Muscle layer of colon (tissue), 2 donors: Measurements from ENCODE around the gene ARFIP1.

ENCODE experiments used
- H3K27ac ChIP-seq: one replicate; pipeline ENCODE4 v1.7.0; 2013; ENCODE audit warnings: low read depth, mild to moderate bottlenecking, low read length, moderate library complexity
- H3K27me3 ChIP-seq, 2 donors: one replicate each; pipeline ENCODE4 v1.7.0; 2013; ENCODE audit warnings: low read length in 2 of 2, mild to moderate bottlenecking in 2 of 2; ENCODE audit not compliant: insufficient read depth in 2 of 2, control insufficient read depth in 1 of 2
- H3K36me3 ChIP-seq: one replicate; pipeline ENCODE4 v1.7.0; 2013; ENCODE audit warnings: mild to moderate bottlenecking, low read length; ENCODE audit not compliant: insufficient read depth
- H3K4me1 ChIP-seq: one replicate; pipeline ENCODE4 v1.7.0; 2013; ENCODE audit warnings: mild to moderate bottlenecking, low read length; ENCODE audit not compliant: insufficient read depth
- H3K4me3 ChIP-seq, 2 donors: one replicate each; pipeline ENCODE4 v1.7.0; 2013; ENCODE audit warnings: low read length in 2 of 2, low read depth in 1 of 2, mild to moderate bottlenecking in 1 of 2, moderate library complexity in 1 of 2
- H3K9ac ChIP-seq: one replicate; pipeline ENCODE4 v1.7.0; 2013; ENCODE audit warnings: low read length
- H3K9me3 ChIP-seq: one replicate; pipeline ENCODE4 v1.7.0; 2013; ENCODE audit warnings: mild to moderate bottlenecking, low read length
- donor health status: abdominal sarcoma.
- donor health status: Adenocarcinoma of cecum.

Gene ARFIP1

GRCh38 chr4:152943672-152944071, 163.9 kb downstream of the ARFIP1 start:
- Histone ChIP-seq H3K4me3 (no peak overlapping the region), H3K27ac (no peak overlapping the region), H3K36me3 (no peaks in the 10 kb centered on the region), H3K27me3 (peaks cover 6 to 14% of the 10 kb centered on the region in 2 donors), H3K4me1 (no peaks in the 10 kb centered on the region), H3K9ac (no peak overlapping the region), H3K9me3 (no peaks in the 10 kb centered on the region)

GRCh38 chr4:152944666-152945320, 165.0 kb downstream of the ARFIP1 start:
- peaks cover 0 to 3% of the 10 kb centered on the region in 2 donors for H3K27me3 ChIP-seq
- H3K27ac ChIP-seq, result no peak overlapping the region
- H3K9ac ChIP-seq, result no peak overlapping the region
- H3K9me3 ChIP-seq, result no peaks in the 10 kb centered on the region
- H3K4me1 ChIP-seq, result no peaks in the 10 kb centered on the region
- H3K36me3 ChIP-seq, result no peaks in the 10 kb centered on the region
- H3K4me3 ChIP-seq, result no peak overlapping the region

- no peaks in the 10 kb centered on the region for H3K4me1 ChIP-seq
- no peaks in the 10 kb centered on the region for H3K9me3 ChIP-seq
- H3K27me3 ChIP-seq, result no peaks in the 10 kb centered on the region
- no peaks in the 10 kb centered on the region for H3K36me3 ChIP-seq
- no peak overlapping the region for H3K9ac ChIP-seq
- no peak overlapping the region for H3K4me3 ChIP-seq
- H3K27ac ChIP-seq, result no peak overlapping the region
Observed at GRCh38 chr4:152945639-152946038, 165.9 kb downstream of the ARFIP1 start.

DNA sequence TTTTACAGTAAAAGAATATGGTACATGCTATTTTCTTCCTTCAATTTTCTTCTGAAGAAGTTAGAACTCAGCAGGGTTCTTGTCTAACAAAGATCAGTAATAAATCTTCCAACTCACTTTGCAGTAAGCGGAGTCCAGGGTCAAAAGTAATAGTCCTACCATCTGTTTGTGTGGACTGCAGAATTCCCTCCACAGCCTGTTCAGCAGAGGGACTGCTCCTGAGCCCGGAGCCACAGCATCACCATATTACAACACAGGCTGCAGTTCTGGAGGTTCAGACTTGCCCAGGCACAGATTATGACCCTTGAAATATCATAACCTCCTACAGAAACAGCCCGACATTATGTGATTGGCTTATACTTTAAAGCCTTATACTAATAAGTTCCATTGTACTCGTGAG, 166.7 kb downstream of the ARFIP1 start:
- no peaks in the 10 kb centered on the region for H3K4me1 ChIP-seq
- H3K27me3 ChIP-seq, result no peaks in the 10 kb centered on the region
- no peaks in the 10 kb centered on the region for H3K9me3 ChIP-seq
- no peaks in the 10 kb centered on the region for H3K36me3 ChIP-seq
- no peak overlapping the region for H3K4me3 ChIP-seq
- H3K27ac ChIP-seq, result no peak overlapping the region
- H3K9ac ChIP-seq, result no peak overlapping the region

DNA sequence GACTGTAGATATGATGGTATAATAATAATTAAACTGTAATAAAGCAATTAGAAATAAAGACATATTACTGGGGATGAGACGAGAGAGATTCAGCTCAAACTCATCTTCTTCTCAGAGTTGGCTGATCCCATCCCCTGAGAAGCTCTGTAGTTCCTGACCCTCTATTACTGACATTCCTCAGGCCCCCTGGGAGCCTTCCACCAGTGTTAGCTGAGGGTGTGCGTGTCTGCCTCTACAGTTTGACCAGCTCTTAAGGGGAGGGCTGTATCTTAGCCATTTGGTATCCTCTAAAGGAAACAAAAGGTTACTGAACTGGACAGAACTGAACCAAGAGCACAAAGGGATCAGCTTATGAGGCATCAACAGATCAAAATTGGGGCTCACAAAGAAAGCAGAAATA, 167.6 kb downstream of the ARFIP1 start:
- Histone ChIP-seq H3K9me3 (no peaks in the 10 kb centered on the region), H3K4me3 (no peak overlapping the region), H3K4me1 (no peaks in the 10 kb centered on the region), H3K36me3 (no peaks in the 10 kb centered on the region), H3K9ac (no peak overlapping the region), H3K27me3 (no peaks in the 10 kb centered on the region), H3K27ac (no peak overlapping the region)

- Histone ChIP-seq H3K9me3 (no peaks in the 10 kb centered on the region), H3K27me3 (no peaks in the 10 kb centered on the region), H3K9ac (no peak overlapping the region), H3K4me3 (no peak overlapping the region), H3K27ac (no peak overlapping the region), H3K36me3 (no peaks in the 10 kb centered on the region), H3K4me1 (no peaks in the 10 kb centered on the region)
Observed at GRCh38 chr4:152949930-152950329, 170.2 kb downstream of the ARFIP1 start.

GRCh38 chr4:152950402-152951274, 170.9 kb downstream of the ARFIP1 start:
- Histone ChIP-seq H3K4me1 (no peaks in the 10 kb centered on the region), H3K9ac (no peak overlapping the region), H3K27me3 (no peaks in the 10 kb centered on the region), H3K4me3 (no peak overlapping the region), H3K27ac (no peak overlapping the region), H3K9me3 (no peaks in the 10 kb centered on the region), H3K36me3 (no peaks in the 10 kb centered on the region)

- Histone ChIP-seq H3K36me3 (no peaks in the 10 kb centered on the region), H3K4me3 (no peak overlapping the region), H3K4me1 (no peaks in the 10 kb centered on the region), H3K27me3 (no peaks in the 10 kb centered on the region), H3K27ac (no peak overlapping the region), H3K9me3 (no peaks in the 10 kb centered on the region), H3K9ac (no peak overlapping the region)
Observed at GRCh38 chr4:152951348-152951747, 171.6 kb downstream of the ARFIP1 start.

GRCh38 chr4:152953514-152953913, 173.8 kb downstream of the ARFIP1 start:
- Histone ChIP-seq H3K27ac (no peak overlapping the region), H3K36me3 (no peaks in the 10 kb centered on the region), H3K9me3 (no peaks in the 10 kb centered on the region), H3K27me3 (no peaks in the 10 kb centered on the region), H3K4me3 (no peak overlapping the region), H3K9ac (no peak overlapping the region), H3K4me1 (no peaks in the 10 kb centered on the region)

- Histone ChIP-seq H3K27ac (no peak overlapping the region), H3K27me3 (no peaks in the 10 kb centered on the region), H3K9me3 (no peaks in the 10 kb centered on the region), H3K4me3 (no peak overlapping the region), H3K9ac (no peak overlapping the region), H3K36me3 (no peaks in the 10 kb centered on the region), H3K4me1 (no peaks in the 10 kb centered on the region)
Observed at GRCh38 chr4:152954741-152955140, 175.0 kb downstream of the ARFIP1 start.

- Histone ChIP-seq H3K36me3 (no peaks in the 10 kb centered on the region), H3K27ac (no peak overlapping the region), H3K9ac (no peak overlapping the region), H3K4me1 (no peaks in the 10 kb centered on the region), H3K27me3 (no peaks in the 10 kb centered on the region), H3K9me3 (no peaks in the 10 kb centered on the region), H3K4me3 (no peak overlapping the region)
Observed at GRCh38 chr4:152956147-152956546, 176.4 kb downstream of the ARFIP1 start.
